AG09319 (cell line): Measurements from ENCODE around the gene RPS21.

Experiments used
- DNase-seq: peaks from one replicate; pipeline ENCODE4 v3.0.0-alpha.2; 2010; ENCODE audit warnings: low read depth; ENCODE audit errors: extremely low read depth
- CTCF ChIP-seq: IDR thresholded peaks from 2 replicates; pipeline ENCODE4 v1.5.1; 2011; ENCODE audit warnings: low read depth, mild to moderate bottlenecking, inconsistent platforms, low read length, moderate library complexity

RPS21 gene

GRCh38 chr20:62413896-62414481 lies 27.1 kb downstream of the RPS21 start:
- TF ChIP-seq CTCF = no peak
- DNase-seq = no peak

- no peak for DNase-seq
- TF ChIP-seq CTCF = no peak
These were observed 28.6 kb downstream of the RPS21 start for GRCh38 chr20:62415354-62416111.

DNA sequence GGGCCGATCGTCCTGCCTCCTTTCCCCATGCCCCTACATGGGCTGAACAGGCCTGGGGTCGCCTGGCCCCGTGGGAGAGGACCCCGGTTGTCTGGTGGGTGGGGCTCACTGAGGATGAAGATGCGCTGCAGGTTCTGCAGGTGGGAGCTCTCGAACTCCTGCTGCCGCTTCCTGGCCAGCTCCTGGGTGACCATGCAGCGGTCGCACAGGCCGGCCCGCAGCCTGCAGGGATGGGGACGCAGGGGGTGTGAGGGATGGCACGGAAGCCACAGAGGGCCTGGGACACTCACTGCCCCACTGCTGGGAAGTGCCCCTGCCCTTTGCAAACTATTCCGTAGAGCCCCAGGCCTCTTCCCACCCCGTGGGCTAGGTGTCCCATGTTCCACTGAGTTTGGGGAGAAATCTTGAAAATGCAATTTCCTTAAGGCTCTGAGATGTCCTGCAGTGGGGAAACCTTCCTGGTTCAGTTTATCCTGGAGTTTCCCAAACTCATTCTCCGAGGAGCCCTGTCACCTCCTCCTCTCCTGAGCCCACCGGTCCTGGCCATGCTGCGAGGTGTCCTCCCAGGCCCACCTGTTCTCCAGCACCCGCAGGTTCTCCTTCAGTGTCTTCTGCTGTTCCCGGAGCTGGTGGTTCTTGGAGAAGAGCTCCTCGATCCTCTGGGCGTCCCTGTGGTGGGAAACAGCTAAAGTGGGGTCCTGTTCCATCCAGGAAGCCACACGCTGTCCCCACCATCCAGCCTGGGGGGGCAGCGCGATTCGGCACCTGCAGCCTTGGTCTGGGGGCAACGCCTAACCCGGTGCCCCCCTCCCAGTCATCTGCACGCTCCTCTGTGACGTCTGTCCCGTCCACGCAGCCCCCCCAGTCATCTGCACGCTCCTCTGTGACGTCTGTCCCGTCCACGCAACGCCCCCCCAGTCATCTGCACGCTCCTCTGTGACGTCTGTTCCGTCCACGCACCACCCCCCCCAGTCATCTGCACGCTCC lies 30.0 kb downstream of the RPS21 start:
- DNase-seq = no peak

GRCh38 chr20:62417981-62418708 lies 31.2 kb downstream of the RPS21 start:
- no peak for DNase-seq
- no peak for TF ChIP-seq CTCF

More for the DNA sequence above, 30.0 kb downstream of the RPS21 start:
- TF ChIP-seq CTCF = no peak

GRCh38 chr20:62418709-62419487 lies 32.0 kb downstream of the RPS21 start:
- no peak for DNase-seq
- no peak for TF ChIP-seq CTCF

DNA sequence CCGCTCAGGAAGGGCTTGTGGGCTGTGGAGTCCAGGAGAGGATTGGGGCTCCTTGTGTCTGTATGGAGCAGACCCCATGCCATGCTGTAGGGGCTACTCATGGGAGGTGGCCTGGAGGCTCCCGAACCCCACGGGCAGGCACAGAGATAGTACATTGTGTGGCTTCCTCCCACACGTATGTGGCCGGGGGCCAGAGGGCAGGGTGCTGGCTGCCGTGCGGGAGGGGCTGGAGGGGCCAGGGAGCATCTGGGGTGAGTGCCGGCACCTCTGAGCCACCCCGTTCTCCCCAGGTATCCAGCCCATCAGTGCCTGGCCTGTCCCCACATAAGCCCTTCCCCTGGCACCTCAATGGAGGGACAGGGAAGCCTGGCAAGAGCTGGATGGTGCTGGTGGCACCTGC lies 32.9 kb downstream of the RPS21 start:
- no peak for DNase-seq
- no peak for TF ChIP-seq CTCF
